HG02759 (cell line): ENCODE data around the gene CCDC192.
"Not testable (repeated sequence)": the region's sequence is repeated elsewhere in the genome, so short reads cannot be mapped to it uniquely, and the experiment has no call there.

Experiments used
- ATAC-seq: cut with Tn5 transposase; IDR thresholded peaks from one replicate; pipeline ENCODE4 v1.9.1; 2021; ENCODE audit warnings: mild to moderate bottlenecking, moderate library complexity; ENCODE audit not compliant: unreplicated experiment

CCDC192 gene

GRCh38 chr5:127839496-127840197 lies 136.5 kb downstream of the CCDC192 start:
- ATAC-seq = peak; percentile 49

- ATAC-seq = peak; percentile 65
Measured at GRCh38 chr5:127840198-127840524, 137.0 kb downstream of the CCDC192 start.

GRCh38 chr5:127840809-127841208 lies 137.6 kb downstream of the CCDC192 start:
- no peak for ATAC-seq

GRCh38 chr5:127844581-127845021 lies 141.4 kb downstream of the CCDC192 start:
- ATAC-seq = no peak

GRCh38 chr5:127846884-127847283 lies 143.7 kb downstream of the CCDC192 start:
- no peak for ATAC-seq

- not testable (repeated sequence) for ATAC-seq
Measured at GRCh38 chr5:127847641-127848040, 144.4 kb downstream of the CCDC192 start.

- ATAC-seq = no peak
Measured at GRCh38 chr5:127848098-127848497, 144.9 kb downstream of the CCDC192 start.

- ATAC-seq = no peak
Measured at GRCh38 chr5:127849408-127849807, 146.2 kb downstream of the CCDC192 start.

- no peak for ATAC-seq
Measured at GRCh38 chr5:127849891-127850290, 146.7 kb downstream of the CCDC192 start.

GRCh38 chr5:127851964-127852363 lies 148.8 kb downstream of the CCDC192 start:
- no peak for ATAC-seq

GRCh38 chr5:127854520-127854919 lies 151.3 kb downstream of the CCDC192 start:
- ATAC-seq = no peak

- peak; percentile 89 for ATAC-seq
Measured at GRCh38 chr5:127856292-127856691, 153.1 kb downstream of the CCDC192 start.

- ATAC-seq = no peak
Measured at GRCh38 chr5:127858116-127858784, 155.1 kb downstream of the CCDC192 start.

- ATAC-seq = no peak
Measured at GRCh38 chr5:127860291-127860690, 157.1 kb downstream of the CCDC192 start.

GRCh38 chr5:127863161-127863560 lies 160.0 kb downstream of the CCDC192 start:
- no peak for ATAC-seq

GRCh38 chr5:127863610-127864395 lies 160.6 kb downstream of the CCDC192 start:
- ATAC-seq = no peak

GRCh38 chr5:127864511-127864910 lies 161.3 kb downstream of the CCDC192 start:
- ATAC-seq = no peak

GRCh38 chr5:127865273-127865672 lies 162.1 kb downstream of the CCDC192 start:
- ATAC-seq = peak; percentile 49

- ATAC-seq = peak; percentile 72
Measured at GRCh38 chr5:127867022-127867783, 164.0 kb downstream of the CCDC192 start.

- ATAC-seq = peak; percentile 46
Measured at GRCh38 chr5:127870914-127871313, 167.7 kb downstream of the CCDC192 start.
